CD14-positive monocyte (primary cell): Measurements from ENCODE around the gene SERPINB5. TPM values are rescaled to one million over a fixed set of nuclear protein-coding genes. Genes with fewer than 3 reads are reported as not detected.

ENCODE experiments used
- DNase-seq, 3 donors: peaks; one replicate each; pipeline ENCODE4 v3.0.0-alpha.2; 2011 to 2022
- H2AFZ ChIP-seq: 2 replicates; pipeline ENCODE4 v1.6.0; 2012; ENCODE audit warnings: mild to moderate bottlenecking, low read depth, low read length, inconsistent platforms; ENCODE audit not compliant: insufficient read depth, poor library complexity, severe bottlenecking
- H3K27ac ChIP-seq, 2 donors: 1 replicate in 1 of 2; 2 replicates in 1 of 2; pipeline ENCODE4 v1.5.1; 2012 to 2013; ENCODE audit warnings: low read length in 2 of 2, control low read depth in 1 of 2, inconsistent platforms in 1 of 2, low read depth in 1 of 2, mild to moderate bottlenecking in 1 of 2
- H3K27me3 ChIP-seq, 2 donors: one replicate each; pipeline versions ENCODE4 v1.6.0 to v1.6.1; 2011 to 2013; ENCODE audit warnings: low read length in 2 of 2; ENCODE audit not compliant: control insufficient read depth in 2 of 2, insufficient read depth in 2 of 2
- H3K36me3 ChIP-seq, 2 donors: replicated peaks in 1 of 2; 1 replicate in 1 of 2; 2 replicates in 1 of 2; pipeline versions ENCODE4 v1.5.1 to v1.6.1; 2012 to 2013; ENCODE audit warnings: low read length in 2 of 2, control low read depth in 1 of 2, inconsistent platforms in 1 of 2, mild to moderate bottlenecking in 1 of 2; ENCODE audit not compliant: insufficient read depth in 2 of 2, control insufficient read depth in 1 of 2
- H3K4me1 ChIP-seq, 2 donors: 1 replicate in 1 of 2; 2 replicates in 1 of 2; pipeline versions ENCODE4 v1.5.1 to v1.6.1; 2012 to 2013; ENCODE audit warnings: low read length in 2 of 2, control low read depth in 1 of 2, inconsistent platforms in 1 of 2, mild to moderate bottlenecking in 1 of 2, moderate library complexity in 1 of 2; ENCODE audit not compliant: insufficient read depth in 2 of 2, control insufficient read depth in 1 of 2
- H3K4me2 ChIP-seq: replicated peaks from 2 replicates; pipeline ENCODE3; 2012; ENCODE audit warnings: low read length, moderate library complexity, mild to moderate bottlenecking; ENCODE audit not compliant: poor library complexity, severe bottlenecking; ENCODE audit errors: extremely low read depth
- H3K4me3 ChIP-seq, 3 experiments: fragments of 200-600 bp in 1 of 3; sonication (generic) in 1 of 3; replicated peaks in 1 of 3; 1 replicate in 2 of 3; 2 replicates in 1 of 3; pipeline ENCODE4 v1.5.1; 2011 to 2013; ENCODE audit warnings: low read length in 3 of 3, mild to moderate bottlenecking in 3 of 3, control low read depth in 2 of 3, low read depth in 2 of 3, inconsistent platforms in 1 of 3, moderate library complexity in 1 of 3
- H3K79me2 ChIP-seq: 2 replicates; pipeline ENCODE4 v1.6.0; 2012; ENCODE audit warnings: mild to moderate bottlenecking, control low read depth, inconsistent platforms, low read length, moderate library complexity; ENCODE audit not compliant: insufficient read depth
- H3K9ac ChIP-seq: 2 replicates; pipeline ENCODE4 v1.6.0; 2017; ENCODE audit warnings: low read length, mild to moderate bottlenecking; ENCODE audit not compliant: insufficient read depth, poor library complexity, severe bottlenecking
- H3K9me3 ChIP-seq, 2 donors: replicated peaks in 1 of 2; 1 replicate in 1 of 2; 2 replicates in 1 of 2; pipeline versions ENCODE4 v1.5.1 to v1.6.1; 2012 to 2013; ENCODE audit warnings: low read length in 2 of 2, control low read depth in 1 of 2; ENCODE audit not compliant: control insufficient read depth in 1 of 2, insufficient read depth in 1 of 2
- H4K20me1 ChIP-seq: 2 replicates; pipeline ENCODE4 v1.6.0; 2012; ENCODE audit warnings: mild to moderate bottlenecking, low read length, control low read depth, moderate library complexity; ENCODE audit not compliant: insufficient read depth
- H3K27ac Mint-ChIP-seq, 7 donors: one replicate each; pipeline ENCODE4 v1.8.0; 2020; ENCODE audit warnings: mild to moderate bottlenecking in 7 of 7, mixed read lengths in 7 of 7, moderate library complexity in 6 of 7, inconsistent platforms in 2 of 7
- H3K27me3 Mint-ChIP-seq, 3 donors: one replicate each; pipeline ENCODE4 v1.8.0; 2021 to 2022; ENCODE audit warnings: low read depth in 3 of 3, mild to moderate bottlenecking in 3 of 3, mixed read lengths in 3 of 3, moderate library complexity in 3 of 3, inconsistent platforms in 1 of 3
- H3K36me3 Mint-ChIP-seq, 2 donors: one replicate each; pipeline ENCODE4 v1.8.0; 2020; ENCODE audit warnings: mixed read lengths in 2 of 2, inconsistent platforms in 1 of 2, mild to moderate bottlenecking in 1 of 2
- H3K4me1 Mint-ChIP-seq: one replicate; pipeline ENCODE4 v1.8.0; 2020; ENCODE audit warnings: mild to moderate bottlenecking, mixed read lengths
- H3K4me3 Mint-ChIP-seq, 2 donors: one replicate each; pipeline ENCODE4 v1.8.0; 2020; ENCODE audit warnings: mild to moderate bottlenecking in 2 of 2, mixed read lengths in 2 of 2, moderate library complexity in 1 of 2
- H3K9me3 Mint-ChIP-seq, 7 donors: one replicate each; pipeline ENCODE4 v1.8.0; 2020 to 2022; ENCODE audit warnings: mixed read lengths in 7 of 7, mild to moderate bottlenecking in 6 of 7, moderate library complexity in 6 of 7, inconsistent platforms in 2 of 7
- WGBS: methylation state at CpG from one replicate; pipeline ENCODE4 v1.1.5; 2013; ENCODE audit warnings: missing lambda C conversion rate; ENCODE audit not compliant: insufficient coverage; 5-methylcytosine and 5-hydroxymethylcytosine counted together
- intact Hi-C, 2 donors: fragments of 100-400 bp; cut with micrococcal nuclease; formaldehyde crosslinking; loops; one replicate each; pipeline versions ENCODE4 v1.15.0 to v1.15.1; 2023
- polyA plus RNA-seq, 3 donors: library from polyadenylated mRNA; depleted of rRNA in 1 of 3; unstranded in 2 of 3; stranded (reverse) in 1 of 3; fragments of 300-500 nt in 2 of 3; fragments of >200 nt in 1 of 3; fragmentation: Illumina TruSeq in 2 of 3; gene quantifications; 1 replicate in 2 of 3; 2 replicates in 1 of 3; pipeline ENCODE4 v1.2.3, GENCODE V29; 2012 to 2021
- TF ChIP-seq, protein P1 (sequence below): fragments of 200-600 bp; IDR thresholded peaks from one replicate; pipeline ENCODE4 v1.8.0; 2022; ENCODE audit warnings: antibody characterized with exemption, mild to moderate bottlenecking

Gene SERPINB5
- polyA plus RNA-seq, 3 donors: not detected

DNA sequence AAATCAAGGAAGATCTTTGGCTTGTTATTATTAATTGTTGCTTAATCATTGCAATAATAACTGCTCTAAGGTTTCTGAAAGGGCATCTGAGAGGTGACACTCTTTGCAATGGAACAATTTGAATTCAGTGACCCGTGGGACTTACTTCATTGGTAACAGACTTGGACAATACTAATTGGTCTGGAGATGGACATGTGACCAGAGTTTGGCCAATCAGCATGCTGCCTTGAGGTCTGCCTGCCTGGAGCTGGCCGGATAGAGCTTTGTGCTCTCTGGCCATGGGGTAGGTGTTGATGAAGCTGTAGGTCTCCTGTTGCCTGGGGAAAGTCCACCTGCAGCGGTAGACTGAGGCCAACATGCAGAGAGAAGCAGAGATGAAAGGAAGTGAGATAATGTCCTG is 30.5 kb upstream of the SERPINB5 start:
- Histone ChIP-seq H4K20me1 (no peaks in the 10 kb centered on the region), H3K79me2 (no peaks in the 10 kb centered on the region), H3K27ac (no peak overlapping the region), H3K36me3 (no peaks in the 10 kb centered on the region), H3K9me3 (no peaks in the 10 kb centered on the region), H3K4me2 (no peak overlapping the region), H3K27me3 (no peaks in the 10 kb centered on the region), H3K4me1 (peaks cover 28 to 29% of the 10 kb centered on the region in 2 donors), H3K4me3 (no peak overlapping the region), H2AFZ (no peak overlapping the region), H3K9ac (no peak overlapping the region)
- TF ChIP-seq, protein P1, sequence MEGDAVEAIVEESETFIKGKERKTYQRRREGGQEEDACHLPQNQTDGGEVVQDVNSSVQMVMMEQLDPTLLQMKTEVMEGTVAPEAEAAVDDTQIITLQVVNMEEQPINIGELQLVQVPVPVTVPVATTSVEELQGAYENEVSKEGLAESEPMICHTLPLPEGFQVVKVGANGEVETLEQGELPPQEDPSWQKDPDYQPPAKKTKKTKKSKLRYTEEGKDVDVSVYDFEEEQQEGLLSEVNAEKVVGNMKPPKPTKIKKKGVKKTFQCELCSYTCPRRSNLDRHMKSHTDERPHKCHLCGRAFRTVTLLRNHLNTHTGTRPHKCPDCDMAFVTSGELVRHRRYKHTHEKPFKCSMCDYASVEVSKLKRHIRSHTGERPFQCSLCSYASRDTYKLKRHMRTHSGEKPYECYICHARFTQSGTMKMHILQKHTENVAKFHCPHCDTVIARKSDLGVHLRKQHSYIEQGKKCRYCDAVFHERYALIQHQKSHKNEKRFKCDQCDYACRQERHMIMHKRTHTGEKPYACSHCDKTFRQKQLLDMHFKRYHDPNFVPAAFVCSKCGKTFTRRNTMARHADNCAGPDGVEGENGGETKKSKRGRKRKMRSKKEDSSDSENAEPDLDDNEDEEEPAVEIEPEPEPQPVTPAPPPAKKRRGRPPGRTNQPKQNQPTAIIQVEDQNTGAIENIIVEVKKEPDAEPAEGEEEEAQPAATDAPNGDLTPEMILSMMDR: no peak
- Mint-ChIP-seq H3K4me1 (peaks cover 25% of the 10 kb centered on the region), H3K27me3 (peaks cover 0 to 2% (median 1%) of the 10 kb centered on the region in 3 donors), H3K9me3 (no peaks in the 10 kb centered on the region), H3K27ac (peak overlapping the region in 3 of 7 donors; percentile 10 to 98 (median 69)), H3K36me3 (peaks cover 0 to 2% of the 10 kb centered on the region in 2 donors), H3K4me3 (no peak overlapping the region)
- intact Hi-C loops: loop anchor here in 1 of 2 donors (10.0 kb wide), 1 partner anchor 731 kb away; the partner anchor contains the start of gene PHLPP1
- 94% methylated on average over 2 of the region's 3 CpGs for WGBS
- no peak for DNase-seq

DNA sequence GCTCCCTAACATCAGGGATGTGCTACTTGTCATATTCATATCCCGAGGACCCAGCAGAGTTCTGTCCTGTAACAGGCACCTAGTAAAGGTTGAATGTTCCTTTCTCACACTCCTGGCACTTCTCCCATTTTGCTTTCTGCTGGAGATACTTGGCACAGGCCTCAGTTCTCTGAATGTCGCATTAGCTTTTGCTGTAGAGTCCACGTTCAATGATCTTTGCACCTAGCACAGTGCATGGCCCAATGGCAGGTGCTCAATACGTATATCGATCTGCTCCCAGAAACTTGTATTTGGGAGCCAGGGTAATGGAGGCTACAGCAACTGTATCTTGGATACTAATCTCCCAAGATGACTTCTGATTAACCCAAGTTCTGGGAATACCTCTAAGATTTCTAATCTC is 29.7 kb upstream of the SERPINB5 start:
- no peaks in the 10 kb centered on the region for H3K79me2 ChIP-seq
- no peaks in the 10 kb centered on the region for H4K20me1 ChIP-seq
- no peak overlapping the region for H3K4me3 Mint-ChIP-seq
- H3K27me3 ChIP-seq: no peaks in the 10 kb centered on the region
- H3K9me3 ChIP-seq: no peaks in the 10 kb centered on the region
- DNase-seq: no peak
- 97% methylated on average over 5 of the region's 5 CpGs for WGBS
- H3K4me1 ChIP-seq: peaks cover 23% of the 10 kb centered on the region in 2 donors
- intact Hi-C loops: loop anchor here in 1 of 2 donors (10.0 kb wide), 1 partner anchor 732 kb away; the partner anchor contains the start of gene PHLPP1
- TF ChIP-seq, protein P1: no peak
- no peak overlapping the region for H3K27ac ChIP-seq
- no peak overlapping the region for H3K9ac ChIP-seq
- no peak overlapping the region for H3K4me3 ChIP-seq
- H2AFZ ChIP-seq: no peak overlapping the region
- peaks cover 0 to 4% (median 4%) of the 10 kb centered on the region in 3 donors for H3K27me3 Mint-ChIP-seq
- H3K36me3 ChIP-seq: no peaks in the 10 kb centered on the region
- no peak overlapping the region for H3K4me2 ChIP-seq
- H3K27ac Mint-ChIP-seq: peak overlapping the region in 1 of 7 donors; percentile 19
- peaks cover 18% of the 10 kb centered on the region for H3K4me1 Mint-ChIP-seq
- peaks cover 0 to 2% of the 10 kb centered on the region in 2 donors for H3K36me3 Mint-ChIP-seq
- H3K9me3 Mint-ChIP-seq: no peaks in the 10 kb centered on the region
